ENCODE results near the gene ZBTB16. TPM values are rescaled to one million over a fixed set of nuclear protein-coding genes. Genes with fewer than 3 reads are reported as not detected.

The ZBTB16 gene
- total RNA-seq, 4 donors from 2014 or later: 25.5 to 302 (median 151) TPM

- no peaks in the 10 kb centered on the region for H3K36me3 ChIP-seq
- H3K4me3 ChIP-seq: no peak overlapping the region
Observed at GRCh38 chr11:114088836-114089235, 29.3 kb downstream of the ZBTB16 start.

GRCh38 chr11:114089748-114090147, 30.2 kb downstream of the ZBTB16 start:
- no peaks in the 10 kb centered on the region for H3K27me3 ChIP-seq
- TF ChIP-seq POLR2A (IDR thresholded peaks at IDR 0.05) (no peak), CTCF (IDR thresholded peaks at IDR 0.05) (no peak)
- intact Hi-C loops (cut with DNase I; ENCODE audit: low total_unique reads): no loop called here
- H3K4me3 ChIP-seq: no peak overlapping the region
- H3K36me3 ChIP-seq: no peaks in the 10 kb centered on the region
- DNase-seq: no peak
- peaks cover 5 to 36% of the 10 kb centered on the region in 2 donors for H3K4me1 ChIP-seq
- H3K27ac ChIP-seq: peak overlapping the region; percentile 5 to 29
- H3K9me3 ChIP-seq: no peaks in the 10 kb centered on the region

More at GRCh38 chr11:114088836-114089235, 29.3 kb downstream of the ZBTB16 start:
- Histone ChIP-seq H3K27me3 (no peaks in the 10 kb centered on the region), H3K4me1 (peaks cover 10 to 44% of the 10 kb centered on the region in 2 donors), H3K9me3 (no peaks in the 10 kb centered on the region), H3K27ac (peak overlapping the region in 1 of 2 donors; percentile 12)
- intact Hi-C loops (cut with DNase I; ENCODE audit: low total_unique reads): no loop called here
- TF ChIP-seq CTCF (IDR thresholded peaks at IDR 0.05) (no peak), POLR2A (IDR thresholded peaks at IDR 0.05) (no peak)
- DNase-seq: peak in 1 of 2 donors; percentile 19

GRCh38 chr11:114090225-114090910, 30.9 kb downstream of the ZBTB16 start:
- no peak for DNase-seq
- H3K27me3 ChIP-seq: no peaks in the 10 kb centered on the region
- peaks cover 4 to 32% of the 10 kb centered on the region in 2 donors for H3K4me1 ChIP-seq
- no peak overlapping the region for H3K4me3 ChIP-seq
- no peaks in the 10 kb centered on the region for H3K36me3 ChIP-seq
- H3K9me3 ChIP-seq: no peaks in the 10 kb centered on the region
- intact Hi-C loops (cut with DNase I; ENCODE audit: low total_unique reads): no loop called here
- TF ChIP-seq CTCF (IDR thresholded peaks at IDR 0.05) (no peak), POLR2A (IDR thresholded peaks at IDR 0.05) (no peak)
- peak overlapping the region; percentile 5 to 29 for H3K27ac ChIP-seq

GRCh38 chr11:114090976-114091375, 31.5 kb downstream of the ZBTB16 start:
- TF ChIP-seq POLR2A (IDR thresholded peaks at IDR 0.05) (no peak), CTCF (IDR thresholded peaks at IDR 0.05) (no peak)
- no peak overlapping the region for H3K4me3 ChIP-seq
- peaks cover 4 to 32% of the 10 kb centered on the region in 2 donors for H3K4me1 ChIP-seq
- H3K27me3 ChIP-seq: no peaks in the 10 kb centered on the region
- no peaks in the 10 kb centered on the region for H3K9me3 ChIP-seq
- H3K27ac ChIP-seq: peak overlapping the region; percentile 5 to 15
- no peaks in the 10 kb centered on the region for H3K36me3 ChIP-seq
- no peak for DNase-seq
- intact Hi-C loops (cut with DNase I; ENCODE audit: low total_unique reads): no loop called here

GRCh38 chr11:114091516-114092397, 32.2 kb downstream of the ZBTB16 start:
- no peak for DNase-seq
- TF ChIP-seq POLR2A (IDR thresholded peaks at IDR 0.05) (no peak), CTCF (IDR thresholded peaks at IDR 0.05) (no peak)

More at GRCh38 chr11:114091516-114092397, 32.2 kb downstream of the ZBTB16 start:
- Histone ChIP-seq H3K4me3 (no peak overlapping the region), H3K27me3 (no peaks in the 10 kb centered on the region), H3K4me1 (peaks cover 4 to 28% of the 10 kb centered on the region in 2 donors), H3K9me3 (no peaks in the 10 kb centered on the region), H3K27ac (peak overlapping the region; percentile 13 to 15), H3K36me3 (no peaks in the 10 kb centered on the region)
- intact Hi-C loops (cut with DNase I; ENCODE audit: low total_unique reads): no loop called here

Data from uterus (tissue), 4 donors.